Prostate gland (tissue), 2 donors: ENCODE data around the gene PTGES. TPM values are rescaled to one million over a fixed set of nuclear protein-coding genes. Genes with fewer than 3 reads are reported as not detected.
"Not testable (repeated sequence)": the region's sequence is repeated elsewhere in the genome, so short reads cannot be mapped to it uniquely, and the experiment has no call there.

ENCODE experiments used
- DNase-seq: peaks from one replicate; pipeline ENCODE4 v3.0.0-alpha.2; 2019; ENCODE audit warnings: low spot score
- H3K27ac ChIP-seq, 2 donors: fragments of 200-600 bp; sonication (generic); 2 replicates each; pipeline ENCODE4 v1.5.1; 2017 to 2019
- H3K27me3 ChIP-seq: fragments of 200-600 bp; sonication (generic); replicated peaks from 2 replicates; pipeline ENCODE4 v1.5.1; 2019; ENCODE audit not compliant: insufficient read depth
- H3K36me3 ChIP-seq, 2 donors: fragments of 200-600 bp; sonication (generic); 1 replicate in 1 of 2; 2 replicates in 1 of 2; pipeline versions ENCODE4 v1.5.1 to v1.8.1; 2017 to 2019
- H3K4me1 ChIP-seq: fragments of 200-600 bp; sonication (generic); replicated peaks from 2 replicates; pipeline ENCODE4 v1.5.1; 2019
- H3K4me3 ChIP-seq, 2 donors: fragments of 200-600 bp; sonication (generic); 2 replicates each; pipeline ENCODE4 v1.5.1; 2017 to 2019
- H3K9me3 ChIP-seq: fragments of 200-600 bp; sonication (generic); 2 replicates; pipeline ENCODE4 v1.5.1; 2017
- CTCF ChIP-seq, 4 experiments: fragments of 200-600 bp in 2 of 4; fragments of 450-650 bp in 2 of 4; sonication (generic) in 2 of 4; IDR thresholded peaks; 1 replicate in 3 of 4; 2 replicates in 1 of 4; pipeline ENCODE4 v1.5.1; 2016 to 2019; ENCODE audit warnings: antibody characterized with exemption in 4 of 4, mild to moderate bottlenecking in 2 of 4, moderate library complexity in 2 of 4
- POLR2A ChIP-seq: fragments of 450-650 bp; IDR thresholded peaks from one replicate; pipeline ENCODE4 v1.6.1; 2016; ENCODE audit warnings: antibody characterized with exemption, mild to moderate bottlenecking
- POLR2AphosphoS5 ChIP-seq: sonication (generic); formaldehyde crosslinking; IDR thresholded peaks from one replicate; pipeline ENCODE4 v1.6.1; 2017; ENCODE audit warnings: antibody characterized with exemption
- WGBS: methylation state at CpG from one replicate; pipeline ENCODE4 v1.1.5; 2018; 5-methylcytosine and 5-hydroxymethylcytosine counted together
- intact Hi-C: fragments of 100-400 bp; cut with DNase I; formaldehyde crosslinking; loops from one replicate; pipeline ENCODE4 v1.14.2; 2022
- total RNA-seq, 2 donors: library from RNA; depleted of rRNA; stranded (reverse); fragments of >200 nt; gene quantifications; one replicate each; pipeline ENCODE4 v1.1.0, GENCODE V29; 2016

Gene PTGES
- total RNA-seq, 2 donors from 2014 or later = 3.9 to 19.9 TPM

DNA sequence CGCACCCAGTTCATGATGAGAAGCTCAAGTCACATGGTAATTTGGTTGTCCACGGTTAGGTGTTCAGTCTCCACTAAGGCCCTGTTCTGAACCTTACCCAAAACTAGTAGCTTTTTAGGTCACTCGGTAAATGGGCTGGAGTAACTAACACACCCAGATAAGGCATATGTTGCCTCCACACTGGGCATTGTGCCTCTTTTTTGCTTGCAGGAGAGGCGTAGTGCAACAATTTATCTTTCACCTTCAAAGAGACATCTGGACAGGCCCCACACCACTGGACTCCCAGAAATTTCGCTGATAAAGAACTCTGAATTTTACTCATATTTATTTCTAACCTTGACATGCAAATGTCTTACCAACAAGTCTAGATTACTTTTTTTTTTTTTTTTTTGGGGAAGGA lies 16.8 kb upstream of the PTGES start:
- no peaks in the 10 kb centered on the region for H3K27me3 ChIP-seq
- TF ChIP-seq POLR2A (no peak), POLR2AphosphoS5 (no peak), CTCF (IDR thresholded peaks at IDR 0.05) (no peak)
- DNase-seq = no peak
- WGBS = 79% methylated on average over 5 of the region's 5 CpGs
- H3K27ac ChIP-seq = no peak overlapping the region
- no peak overlapping the region for H3K4me3 ChIP-seq
- H3K4me1 ChIP-seq = no peaks in the 10 kb centered on the region
- intact Hi-C loops = no loop called here
- no peaks in the 10 kb centered on the region for H3K9me3 ChIP-seq
- H3K36me3 ChIP-seq = no peaks in the 10 kb centered on the region

DNA sequence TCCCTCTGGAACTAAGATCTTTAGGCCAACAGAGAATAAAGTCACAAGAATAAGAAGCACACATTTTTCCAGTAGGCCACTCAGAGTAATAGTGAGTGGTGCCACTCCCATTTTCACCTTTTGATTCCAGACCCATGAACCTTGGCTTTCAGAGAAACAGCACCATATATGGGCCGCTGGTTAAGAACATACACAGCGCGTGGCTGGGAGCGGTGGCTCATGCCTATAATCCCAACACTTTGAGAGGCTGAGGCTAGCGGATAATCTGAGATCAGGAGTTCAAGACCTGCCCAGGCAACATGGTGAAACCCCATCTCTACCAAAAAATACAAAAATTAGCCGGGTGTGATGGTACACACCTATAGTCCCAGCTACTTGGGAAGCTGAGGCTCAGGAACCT lies 15.6 kb upstream of the PTGES start:
- no peak overlapping the region for H3K4me3 ChIP-seq
- no peak for DNase-seq
- TF ChIP-seq POLR2A (no peak), CTCF (IDR thresholded peaks at IDR 0.05) (no peak), POLR2AphosphoS5 (no peak)
- intact Hi-C loops = no loop called here
- WGBS = 96% methylated on average over 6 of the region's 6 CpGs
- H3K9me3 ChIP-seq = no peaks in the 10 kb centered on the region
- no peaks in the 10 kb centered on the region for H3K4me1 ChIP-seq
- no peaks in the 10 kb centered on the region for H3K27me3 ChIP-seq
- H3K36me3 ChIP-seq = no peaks in the 10 kb centered on the region
- no peak overlapping the region for H3K27ac ChIP-seq

GRCh38 chr9:129765764-129766317 lies 13.0 kb upstream of the PTGES start:
- TF ChIP-seq POLR2A (no peak), POLR2AphosphoS5 (no peak), CTCF (IDR thresholded peaks at IDR 0.05) (no peak)

DNA sequence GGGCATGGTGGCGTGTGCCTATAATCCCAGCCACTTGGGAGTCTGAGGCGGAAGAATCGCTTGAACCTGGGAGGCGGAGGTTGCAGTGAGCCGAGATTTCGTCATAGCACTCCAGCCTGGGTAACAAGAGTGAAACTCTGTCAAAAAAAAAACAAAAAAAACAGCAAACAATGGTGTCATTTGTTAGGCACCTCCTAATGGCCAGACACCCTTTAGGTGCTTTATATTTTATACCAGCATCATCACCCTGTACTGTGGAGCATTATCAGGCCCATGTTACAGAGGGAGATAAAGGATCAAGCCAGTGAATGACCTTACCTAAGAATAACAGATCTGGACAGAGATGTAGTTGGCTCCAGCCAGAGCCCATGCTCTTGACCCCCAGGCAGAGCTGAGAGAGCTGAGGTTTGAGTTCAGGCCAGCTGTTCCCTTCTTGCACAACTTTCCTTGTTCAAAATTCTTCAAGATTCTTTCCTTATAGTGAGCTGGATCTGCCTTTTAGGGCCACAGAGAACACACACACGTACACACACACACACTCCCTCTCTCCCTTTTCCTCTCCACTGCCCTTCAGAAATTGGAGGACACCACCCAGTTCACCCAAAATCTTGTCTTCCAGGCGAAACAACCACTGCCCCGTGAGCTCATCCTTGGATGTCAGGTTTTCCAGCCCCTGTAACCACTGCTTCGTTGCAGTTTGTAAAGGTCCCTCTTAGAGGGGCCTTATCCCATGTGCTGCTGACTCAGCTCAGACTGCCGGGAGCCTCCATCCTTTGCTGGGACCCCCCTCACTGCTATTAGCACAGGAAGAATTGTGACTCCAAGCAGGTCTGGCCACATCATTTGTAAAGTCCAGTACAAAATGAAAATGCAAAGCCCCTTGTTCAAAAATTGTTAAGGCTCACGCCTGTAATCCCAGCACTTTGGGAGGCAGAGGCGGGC lies 10.4 kb upstream of the PTGES start:
- 67% methylated on average over 13 of the region's 13 CpGs for WGBS
- Histone ChIP-seq H3K9me3 (no peaks in the 10 kb centered on the region), H3K27ac (no peak overlapping the region), H3K4me3 (no peak overlapping the region), H3K36me3 (no peaks in the 10 kb centered on the region), H3K4me1 (no peaks in the 10 kb centered on the region), H3K27me3 (no peaks in the 10 kb centered on the region)
- intact Hi-C loops = no loop called here
- DNase-seq = no peak
- no peak for TF ChIP-seq POLR2A
- no peak for TF ChIP-seq POLR2AphosphoS5
- no peak for TF ChIP-seq CTCF (IDR thresholded peaks at IDR 0.05)

More at GRCh38 chr9:129765764-129766317, 13.0 kb upstream of the PTGES start:
- no peaks in the 10 kb centered on the region for H3K4me1 ChIP-seq
- intact Hi-C loops = no loop called here
- WGBS = 94% methylated on average over 4 of the region's 4 CpGs
- no peak overlapping the region for H3K4me3 ChIP-seq
- H3K36me3 ChIP-seq = no peaks in the 10 kb centered on the region
- H3K27ac ChIP-seq = no peak overlapping the region
- no peaks in the 10 kb centered on the region for H3K9me3 ChIP-seq
- no peak for DNase-seq
- no peaks in the 10 kb centered on the region for H3K27me3 ChIP-seq

- DNase-seq, H3K9me3 ChIP-seq, H3K4me1 ChIP-seq, H3K4me3 ChIP-seq, H3K27ac ChIP-seq, H3K27me3 ChIP-seq, H3K36me3 ChIP-seq, intact Hi-C loops: not testable (repeated sequence)
- WGBS = 59% methylated on average over 13 of the region's 13 CpGs
These were observed 9.6 kb upstream of the PTGES start for GRCh38 chr9:129762370-129762984.
